Lower leg skin (tissue), 3 donors: ENCODE results near the gene SBK3.
"Not testable (repeated sequence)": the region's sequence is repeated elsewhere in the genome, so short reads cannot be mapped to it uniquely, and the experiment has no call there.

Source experiments
- CTCF ChIP-seq, 3 donors: fragments of 450-650 bp; IDR thresholded peaks; one replicate each; pipeline ENCODE4 v1.5.1; 2016; ENCODE audit warnings: antibody characterized with exemption in 3 of 3, mild to moderate bottlenecking in 3 of 3, moderate library complexity in 2 of 3
- POLR2A ChIP-seq, 2 donors: fragments of 450-650 bp; IDR thresholded peaks; one replicate each; pipeline ENCODE4 v1.6.1; 2016 to 2017; ENCODE audit warnings: antibody characterized with exemption in 2 of 2, mild to moderate bottlenecking in 1 of 2, moderate library complexity in 1 of 2

DNA sequence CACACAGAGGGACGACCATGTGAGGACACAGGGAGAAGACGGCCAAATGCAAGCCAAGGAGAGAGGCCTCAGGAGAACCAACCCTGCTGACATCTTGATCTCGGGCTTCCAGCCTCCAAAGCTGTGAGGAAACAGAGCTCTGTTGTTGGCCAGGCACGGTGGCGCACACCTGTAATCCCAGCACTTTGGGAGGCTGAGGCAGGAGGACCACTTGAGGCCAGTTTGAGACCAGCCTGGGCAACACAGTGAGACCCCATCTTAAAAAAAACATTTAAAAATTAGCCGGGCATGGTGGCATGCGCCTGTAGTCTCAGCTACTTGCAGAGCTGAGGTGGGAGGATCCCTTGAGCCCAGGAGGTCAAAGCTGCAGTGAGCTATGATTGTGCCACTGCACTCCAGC is 11.1 kb downstream of the SBK3 start:
- not testable (repeated sequence) for TF ChIP-seq POLR2A, CTCF (IDR thresholded peaks at IDR 0.05)
